Spinal cord (tissue), 10 donors: ENCODE results near the gene NID1. TPM values are rescaled to one million over a fixed set of nuclear protein-coding genes. Genes with fewer than 3 reads are reported as not detected.

ENCODE experiments used
- DNase-seq, 6 donors: peaks; one replicate each; pipeline versions ENCODE4 v3.0.0 to v3.0.0-alpha.2; 2013 to 2015; ENCODE audit warnings: low spot score in 6 of 6, low read depth in 4 of 6
- H3K27ac ChIP-seq: one replicate; pipeline ENCODE4 v1.5.1; 2013; ENCODE audit warnings: low read depth, low read length, control low read depth
- H3K27me3 ChIP-seq: one replicate; pipeline ENCODE4 v1.6.1; 2013; ENCODE audit warnings: low read length; ENCODE audit not compliant: control insufficient read depth, insufficient read depth
- H3K36me3 ChIP-seq: one replicate; pipeline ENCODE4 v1.6.1; 2013; ENCODE audit warnings: low read length; ENCODE audit not compliant: control insufficient read depth, insufficient read depth
- H3K4me1 ChIP-seq: one replicate; pipeline ENCODE4 v1.6.1; 2013; ENCODE audit warnings: low read length; ENCODE audit not compliant: control insufficient read depth, insufficient read depth
- H3K4me3 ChIP-seq: one replicate; pipeline ENCODE4 v1.5.1; 2013; ENCODE audit warnings: low read depth, low read length, control low read depth
- H3K9me3 ChIP-seq: one replicate; pipeline ENCODE4 v1.6.1; 2013; ENCODE audit warnings: low read length; ENCODE audit not compliant: control insufficient read depth, insufficient read depth
- WGBS: methylation state at CpG from one replicate; pipeline ENCODE4 v1.1.5; 2013; ENCODE audit warnings: missing lambda C conversion rate; ENCODE audit not compliant: insufficient coverage; 5-methylcytosine and 5-hydroxymethylcytosine counted together
- polyA plus RNA-seq, 2 donors: library from polyadenylated mRNA; unstranded; fragments of 120-200 nt; gene quantifications; one replicate each; pipeline ENCODE4 v1.2.1, GENCODE V29; 2013; ENCODE audit not compliant: insufficient read length in 2 of 2
- total RNA-seq, 2 donors: library from RNA; depleted of rRNA in 1 of 2; stranded (reverse); fragments of 120-200 nt in 1 of 2; fragments of >200 nt in 1 of 2; gene quantifications; one replicate each; pipeline versions ENCODE4 v1.2.3 to v1.2.4, GENCODE V29; 2013 to 2014
- donor health status: healthy.

NID1 gene
- total and polyA plus RNA-seq, 4 donors = 92.7 to 160 (median 95.3) TPM

DNA sequence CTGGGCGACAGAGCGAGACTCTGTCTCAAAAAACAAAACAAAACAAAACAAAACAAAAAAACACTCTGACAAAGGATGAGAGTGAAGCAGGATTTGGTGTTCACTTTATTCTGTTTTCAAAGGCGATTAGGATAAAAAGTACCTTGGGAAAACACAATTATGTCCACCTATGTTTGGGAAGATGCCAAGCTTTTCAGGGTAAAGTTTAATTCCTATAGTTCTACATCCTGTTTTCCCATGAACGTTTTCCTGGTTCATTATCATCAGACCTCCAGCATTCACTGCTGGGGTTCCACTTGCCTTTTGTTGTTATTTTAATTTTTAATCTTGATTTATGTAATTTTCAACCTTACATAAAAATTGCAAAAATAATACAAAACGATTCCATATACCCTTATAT is 4.9 kb upstream of the NID1 start:
- H3K27ac ChIP-seq = no peak overlapping the region
- no peaks in the 10 kb centered on the region for H3K36me3 ChIP-seq
- peaks cover 9% of the 10 kb centered on the region for H3K27me3 ChIP-seq
- H3K4me1 ChIP-seq = peaks cover 16% of the 10 kb centered on the region
- no peak for DNase-seq
- H3K4me3 ChIP-seq = no peak overlapping the region
- no peaks in the 10 kb centered on the region for H3K9me3 ChIP-seq
- 100% methylated on average over 1 of the region's 5 CpGs for WGBS

DNA sequence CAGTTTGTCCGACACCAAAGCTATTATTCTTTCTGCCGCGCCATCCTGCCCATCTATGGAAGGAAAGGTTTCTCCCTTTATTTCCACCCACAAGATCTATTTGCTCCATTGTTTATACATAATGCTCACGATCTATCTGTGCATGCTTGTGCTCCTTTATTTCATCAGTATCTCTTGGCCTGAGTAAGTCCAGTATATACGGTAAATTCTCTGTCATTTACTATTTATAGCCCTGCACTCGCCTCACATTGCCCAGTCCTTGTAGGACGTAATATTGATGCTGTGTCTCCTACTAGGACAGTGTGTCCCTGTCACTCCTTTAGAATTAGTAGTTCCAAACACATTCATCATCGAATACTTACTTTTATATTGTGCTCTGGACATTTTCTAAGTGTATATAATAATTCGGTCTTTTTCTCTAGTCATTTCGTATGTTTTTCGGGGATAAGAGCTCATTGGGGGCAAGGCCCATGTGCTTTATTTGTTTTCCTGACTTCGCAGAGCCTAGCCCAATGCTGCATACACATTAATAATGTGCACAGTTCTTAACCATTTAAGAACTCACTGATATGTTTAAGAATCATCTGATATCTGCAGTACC is 3.1 kb upstream of the NID1 start:
- Histone ChIP-seq H3K27me3 (peaks cover 21% of the 10 kb centered on the region), H3K27ac (peak overlapping the region; percentile 43), H3K4me1 (peaks cover 28% of the 10 kb centered on the region), H3K4me3 (no peak overlapping the region), H3K36me3 (no peaks in the 10 kb centered on the region), H3K9me3 (no peaks in the 10 kb centered on the region)
- peak in 3 of 6 donors; percentile 7 to 65 (median 33) for DNase-seq
- WGBS = no CpG with 5 or more reads among the region's 12 CpGs

DNA sequence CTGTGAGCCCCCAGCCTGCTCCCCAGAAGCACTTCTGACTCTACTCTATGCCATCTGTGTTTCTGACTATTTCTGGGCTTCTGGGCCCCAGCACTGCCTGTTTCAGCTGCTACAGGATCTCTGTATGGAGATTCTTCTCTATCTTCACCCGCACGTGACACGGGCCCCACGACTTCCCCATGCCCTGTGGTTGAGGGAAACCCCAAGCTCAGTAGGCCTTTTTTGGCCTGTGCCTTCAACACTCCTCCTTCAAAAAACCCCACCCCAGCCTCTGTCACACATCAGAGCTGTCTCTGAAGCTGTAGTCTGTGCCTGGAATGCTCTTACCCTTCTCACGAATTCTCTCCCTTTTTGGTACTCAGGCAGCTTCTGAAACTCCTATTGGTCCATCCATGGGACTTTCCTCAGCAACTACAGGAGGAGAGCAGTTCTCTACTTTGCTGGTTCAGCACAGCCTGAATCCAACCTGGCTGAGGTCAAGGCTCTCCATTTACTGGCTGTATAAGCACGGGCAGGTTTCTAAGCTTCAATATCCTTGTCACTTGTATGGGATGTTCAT is 2.0 kb upstream of the NID1 start:
- Histone ChIP-seq H3K4me3 (no peak overlapping the region), H3K9me3 (no peaks in the 10 kb centered on the region), H3K27ac (peak overlapping the region; percentile 37), H3K4me1 (peaks cover 28% of the 10 kb centered on the region), H3K36me3 (no peaks in the 10 kb centered on the region), H3K27me3 (peaks cover 23% of the 10 kb centered on the region)
- peak in 1 of 6 donors; percentile 34 for DNase-seq
- WGBS = 94% methylated on average over 6 of the region's 6 CpGs

DNA sequence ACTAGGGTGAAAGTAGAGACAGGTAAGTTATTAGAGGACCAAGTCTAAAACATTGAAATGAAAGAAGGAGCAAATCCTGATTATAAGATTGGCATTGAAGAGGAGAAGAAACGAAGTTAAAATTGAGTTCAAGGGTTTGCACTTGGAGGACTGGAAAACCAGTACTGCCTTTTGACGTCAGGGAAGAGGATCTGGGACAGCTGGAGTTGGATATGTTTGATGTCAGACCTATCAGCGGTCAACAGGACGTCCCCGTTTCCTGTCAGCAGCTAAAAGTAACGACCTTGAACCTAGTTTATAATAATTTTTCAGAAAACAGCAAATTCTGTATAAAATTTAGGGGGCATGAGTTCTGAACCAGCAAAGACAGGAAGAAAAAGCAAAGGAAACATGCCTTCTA is 1.2 kb upstream of the NID1 start:
- H3K9me3 ChIP-seq = no peaks in the 10 kb centered on the region
- peak in 1 of 6 donors; percentile 7 for DNase-seq
- no peaks in the 10 kb centered on the region for H3K36me3 ChIP-seq
- peaks cover 28% of the 10 kb centered on the region for H3K4me1 ChIP-seq
- H3K27ac ChIP-seq = peak overlapping the region; percentile 79
- 58% methylated on average over 2 of the region's 6 CpGs for WGBS
- H3K4me3 ChIP-seq = no peak overlapping the region
- H3K27me3 ChIP-seq = peaks cover 23% of the 10 kb centered on the region

DNA sequence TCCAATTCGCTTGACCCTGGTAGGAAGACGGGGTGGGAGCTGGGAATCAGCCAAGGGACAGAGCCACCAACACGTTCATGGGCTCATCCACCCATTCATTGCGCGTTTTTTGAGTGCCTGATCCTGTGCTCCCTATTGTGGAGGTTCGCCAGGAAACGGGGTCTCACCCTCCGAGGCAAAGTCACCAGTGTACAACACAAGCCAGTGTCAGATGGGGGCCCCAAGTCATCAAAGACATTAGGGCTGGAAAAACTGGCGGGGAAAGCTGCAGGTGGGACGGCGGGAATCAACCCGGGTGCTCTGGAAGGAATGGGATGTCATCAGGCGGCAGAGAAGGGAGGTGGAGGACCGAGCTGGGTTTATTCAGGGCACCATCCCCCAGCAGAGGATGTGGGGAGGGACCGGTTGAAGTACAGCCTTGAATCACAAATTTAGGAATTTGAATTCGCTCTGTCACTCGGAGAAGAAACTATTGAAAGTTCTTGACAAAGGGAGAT is 667 bp upstream of the NID1 start:
- peak overlapping the region; percentile 79 for H3K27ac ChIP-seq
- peak in 1 of 6 donors; percentile 10 for DNase-seq
- peaks cover 28% of the 10 kb centered on the region for H3K4me1 ChIP-seq
- peak overlapping the region; percentile 76 for H3K4me3 ChIP-seq
- no peaks in the 10 kb centered on the region for H3K36me3 ChIP-seq
- no peaks in the 10 kb centered on the region for H3K9me3 ChIP-seq
- H3K27me3 ChIP-seq = peaks cover 23% of the 10 kb centered on the region
- WGBS = 15% methylated on average over 17 of the region's 17 CpGs

GRCh38 chr1:236063919-236064673 is 794 bp downstream of the NID1 start:
- H3K4me1 ChIP-seq = peaks cover 28% of the 10 kb centered on the region
- peak overlapping the region; percentile 76 for H3K4me3 ChIP-seq
- DNase-seq = peak in 2 of 6 donors; percentile 65 to 77
- no peaks in the 10 kb centered on the region for H3K9me3 ChIP-seq
- WGBS = 1% methylated on average over 55 of the region's 55 CpGs
- H3K36me3 ChIP-seq = no peaks in the 10 kb centered on the region
- H3K27ac ChIP-seq = peak overlapping the region; percentile 91
- H3K27me3 ChIP-seq = peaks cover 23% of the 10 kb centered on the region

GRCh38 chr1:236063551-236063918 is 1.4 kb downstream of the NID1 start:
- H3K4me1 ChIP-seq = peaks cover 28% of the 10 kb centered on the region
- H3K36me3 ChIP-seq = no peaks in the 10 kb centered on the region
- peak overlapping the region; percentile 91 for H3K27ac ChIP-seq
- WGBS = 53% methylated on average over 5 of the region's 6 CpGs
- peaks cover 23% of the 10 kb centered on the region for H3K27me3 ChIP-seq
- peak overlapping the region; percentile 76 for H3K4me3 ChIP-seq
- no peak for DNase-seq
- H3K9me3 ChIP-seq = no peaks in the 10 kb centered on the region

GRCh38 chr1:236060286-236060685 is 4.6 kb downstream of the NID1 start:
- no peaks in the 10 kb centered on the region for H3K9me3 ChIP-seq
- no peak overlapping the region for H3K27ac ChIP-seq
- peaks cover 20% of the 10 kb centered on the region for H3K27me3 ChIP-seq
- H3K36me3 ChIP-seq = no peaks in the 10 kb centered on the region
- H3K4me1 ChIP-seq = peaks cover 25% of the 10 kb centered on the region
- WGBS = 95% methylated on average over 2 of the region's 4 CpGs
- no peak for DNase-seq
- no peak overlapping the region for H3K4me3 ChIP-seq

DNA sequence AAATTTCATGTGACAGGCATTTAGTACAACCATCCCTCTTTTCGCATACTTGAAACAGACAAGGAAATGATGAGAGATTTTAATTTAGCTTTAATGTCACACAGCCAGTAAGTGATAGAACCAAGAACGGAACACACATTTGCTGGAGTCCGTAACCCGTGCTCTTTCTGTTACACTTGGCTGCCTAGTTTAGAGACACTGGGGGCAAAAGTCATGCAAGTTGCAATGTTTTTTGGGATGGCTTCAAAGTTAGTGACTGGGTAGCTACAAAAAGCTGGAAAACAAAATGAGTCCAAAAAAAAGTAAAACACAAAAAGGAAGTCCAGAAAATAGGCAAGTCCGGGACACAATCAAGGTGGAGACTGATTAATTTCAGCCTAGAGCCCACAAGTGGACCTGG is 5.9 kb downstream of the NID1 start:
- H3K4me1 ChIP-seq = peaks cover 17% of the 10 kb centered on the region
- H3K27ac ChIP-seq = peak overlapping the region; percentile 82
- H3K9me3 ChIP-seq = no peaks in the 10 kb centered on the region
- peak overlapping the region; percentile 17 for H3K4me3 ChIP-seq
- H3K36me3 ChIP-seq = no peaks in the 10 kb centered on the region
- WGBS = 58% methylated on average over 4 of the region's 5 CpGs
- peak in 1 of 6 donors; percentile 40 for DNase-seq
- H3K27me3 ChIP-seq = peaks cover 10% of the 10 kb centered on the region
